EL (cell line): Measurements from ENCODE around the gene CCL27.

Experiments
- DNase-seq: peaks from one replicate; pipeline ENCODE4 v3.0.0-alpha.2; 2016

The CCL27 gene

DNA sequence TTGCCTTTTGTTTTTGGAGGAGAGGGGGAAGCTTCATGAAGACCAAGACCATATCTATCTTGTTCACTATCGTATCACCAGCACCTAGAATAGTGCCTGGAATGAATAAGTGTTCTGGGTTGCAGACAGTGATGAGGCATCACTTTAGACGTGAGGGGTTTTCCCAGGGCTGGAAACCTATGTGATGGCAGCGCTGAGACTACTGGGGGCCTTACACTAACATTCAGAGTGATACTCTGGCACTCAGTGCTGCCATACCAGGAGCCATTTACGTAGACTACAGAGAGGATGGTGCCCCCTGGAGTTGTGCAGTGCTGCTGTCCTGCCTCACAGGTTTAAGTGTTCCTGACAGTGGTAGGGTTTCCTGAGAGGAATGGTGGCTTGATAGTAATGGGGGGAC is 21.7 kb upstream of the CCL27 start:
- DNase-seq, result no peak

GRCh38 chr9:34675869-34676268 is 13.4 kb upstream of the CCL27 start:
- no peak for DNase-seq

DNA sequence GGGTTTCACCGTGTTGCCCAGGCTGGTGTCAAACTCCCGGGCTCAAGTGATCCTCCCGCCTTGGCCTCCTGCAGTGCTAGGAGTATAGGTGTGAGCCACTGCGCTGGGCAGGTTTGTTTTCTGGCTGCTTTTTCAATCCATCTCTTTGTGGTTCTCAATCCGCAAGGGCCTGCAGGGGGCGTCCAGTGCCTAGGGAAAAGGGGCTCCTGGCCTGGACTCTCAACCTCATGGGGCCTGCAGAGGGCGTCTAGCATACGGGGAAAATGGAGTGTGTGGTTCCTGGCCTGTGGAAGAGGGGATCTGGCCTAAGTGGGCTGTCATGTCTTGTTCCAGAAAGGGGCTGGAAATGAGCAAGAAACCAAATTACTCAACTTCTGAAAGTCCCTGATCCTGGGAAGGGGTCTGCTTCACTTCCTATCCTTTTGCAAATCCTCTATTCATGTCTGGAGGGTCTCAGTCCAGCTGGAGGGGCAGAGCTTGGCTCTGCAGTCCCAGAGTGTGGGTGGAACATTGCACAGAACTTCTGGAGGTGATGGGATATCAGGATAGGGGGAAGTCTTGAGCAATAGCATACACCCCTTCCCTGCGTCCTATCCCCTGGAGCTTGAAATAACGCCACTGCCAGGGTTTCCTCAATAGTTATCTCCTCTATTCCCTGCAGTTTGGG is 12.7 kb upstream of the CCL27 start:
- peak; percentile 69 for DNase-seq

DNA sequence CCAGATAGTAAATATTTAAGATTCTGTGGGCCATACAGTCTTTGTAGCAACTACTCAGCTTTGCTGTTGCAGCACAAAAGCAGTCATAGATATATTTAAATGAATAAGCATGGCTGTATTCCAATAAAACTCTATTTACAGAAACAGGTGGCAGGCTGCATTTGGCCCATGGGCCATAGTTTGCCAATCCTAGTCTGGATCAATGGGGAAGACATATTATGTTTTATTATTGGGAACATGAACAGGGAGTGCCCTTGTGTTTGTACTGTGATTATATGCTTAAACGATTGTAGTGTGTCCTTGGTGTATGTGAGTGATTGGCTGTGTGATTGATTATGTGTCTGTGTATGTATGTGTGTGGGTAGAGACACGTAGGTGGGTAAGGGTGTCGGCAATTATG is 12.0 kb upstream of the CCL27 start:
- no peak for DNase-seq

- no peak for DNase-seq
Measured at GRCh38 chr9:34671307-34671706, 8.8 kb upstream of the CCL27 start.

DNA sequence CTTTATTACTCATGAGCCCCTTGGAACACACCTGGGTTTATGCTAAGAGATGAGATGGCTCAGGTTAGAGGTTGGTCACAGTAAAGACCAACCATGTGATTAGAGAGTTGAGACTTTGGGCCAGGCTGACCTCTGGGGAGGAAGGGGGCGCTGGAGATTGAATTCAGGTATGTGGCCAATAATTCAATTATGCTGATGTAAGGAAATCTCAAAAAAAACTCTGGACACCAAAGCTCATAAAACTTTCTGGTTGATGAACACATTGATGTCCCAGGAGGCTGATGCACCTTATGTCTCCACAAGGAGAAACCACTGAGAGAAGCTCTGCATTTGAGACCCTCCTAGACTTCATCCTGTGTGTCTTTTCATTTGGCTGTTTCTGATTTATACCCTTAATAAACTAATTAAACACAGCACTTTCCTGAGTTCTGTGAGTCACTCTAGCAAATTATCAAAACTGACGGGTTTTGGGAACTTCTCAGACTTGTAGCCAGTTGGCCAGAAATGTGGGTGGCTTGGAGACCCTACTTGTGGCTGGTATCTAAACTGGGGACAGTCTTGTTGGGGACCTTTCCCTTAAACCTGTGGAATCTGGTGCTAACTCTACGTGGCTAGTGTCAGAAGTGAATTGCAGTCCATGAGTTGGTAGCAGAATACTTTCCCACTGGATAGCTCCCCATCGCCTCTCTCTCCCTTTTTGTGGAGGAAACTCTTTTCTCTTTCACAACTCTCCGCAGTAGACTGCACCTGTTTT is 7.5 kb upstream of the CCL27 start:
- DNase-seq, result no peak

DNA sequence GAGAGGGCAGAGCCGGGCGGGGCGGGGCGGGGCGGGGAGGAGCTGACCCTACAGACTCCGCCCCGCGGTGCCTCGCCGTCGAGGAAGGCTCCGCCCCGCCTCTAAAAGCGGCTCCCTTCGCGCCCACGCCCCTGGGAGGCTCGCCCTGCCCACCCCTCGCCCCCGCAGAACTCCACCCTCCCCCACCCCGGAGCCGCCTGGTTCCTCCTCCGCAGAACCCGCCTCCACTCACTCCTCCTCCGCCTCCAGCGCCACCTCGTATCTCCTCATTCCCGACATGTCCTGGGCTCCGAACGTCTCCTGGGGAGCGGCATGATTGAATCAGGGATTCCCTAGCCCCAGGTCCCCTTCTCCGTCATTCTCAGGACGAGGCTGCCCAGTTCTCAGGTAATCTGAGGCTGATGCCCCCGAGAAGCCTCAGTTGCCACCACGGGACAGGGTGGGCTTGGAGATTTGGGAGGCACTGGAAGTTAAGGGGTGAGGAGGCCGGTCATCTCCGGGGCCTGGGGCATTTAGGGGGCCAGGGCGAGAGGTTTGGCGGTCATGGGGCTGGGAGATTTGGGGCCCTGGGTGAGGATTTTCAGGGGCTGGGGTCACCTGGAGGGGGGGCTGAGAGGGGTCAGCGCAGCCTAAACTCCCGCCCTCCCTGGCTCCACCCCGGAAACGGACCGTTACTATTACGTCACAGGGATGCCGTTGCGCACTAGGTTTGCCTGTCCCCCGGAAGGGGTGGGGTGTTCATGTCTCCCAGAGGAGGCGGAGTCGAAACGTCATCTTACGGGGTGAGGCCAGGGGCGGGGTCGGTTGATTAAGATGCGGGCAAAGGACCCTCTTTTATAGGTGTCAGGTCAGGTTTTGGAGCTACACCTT is 3.2 kb upstream of the CCL27 start:
- DNase-seq, result peak; percentile 96

GRCh38 chr9:34665067-34665380 is 2.6 kb upstream of the CCL27 start:
- DNase-seq, result no peak

GRCh38 chr9:34664281-34665066 is 2.0 kb upstream of the CCL27 start:
- DNase-seq, result peak; percentile 83

DNA sequence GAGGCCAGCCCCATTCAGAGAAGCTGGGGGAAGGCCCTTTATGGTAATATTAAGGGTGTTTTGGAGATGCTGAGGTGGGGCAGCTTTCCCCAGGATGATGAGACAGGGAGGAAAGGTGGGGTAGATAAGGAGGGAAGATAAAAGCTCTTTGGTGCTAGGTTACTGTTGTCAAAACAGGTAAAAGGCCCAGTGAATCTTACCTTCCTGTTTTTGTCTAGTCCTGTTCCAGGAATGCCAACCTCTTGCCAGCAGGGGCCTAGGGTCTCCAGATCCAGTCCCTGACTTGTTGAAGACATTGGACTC is 797 bp upstream of the CCL27 start:
- no peak for DNase-seq

- no peak for DNase-seq
Measured at GRCh38 chr9:34659592-34660253, 2.7 kb downstream of the CCL27 start.

DNA sequence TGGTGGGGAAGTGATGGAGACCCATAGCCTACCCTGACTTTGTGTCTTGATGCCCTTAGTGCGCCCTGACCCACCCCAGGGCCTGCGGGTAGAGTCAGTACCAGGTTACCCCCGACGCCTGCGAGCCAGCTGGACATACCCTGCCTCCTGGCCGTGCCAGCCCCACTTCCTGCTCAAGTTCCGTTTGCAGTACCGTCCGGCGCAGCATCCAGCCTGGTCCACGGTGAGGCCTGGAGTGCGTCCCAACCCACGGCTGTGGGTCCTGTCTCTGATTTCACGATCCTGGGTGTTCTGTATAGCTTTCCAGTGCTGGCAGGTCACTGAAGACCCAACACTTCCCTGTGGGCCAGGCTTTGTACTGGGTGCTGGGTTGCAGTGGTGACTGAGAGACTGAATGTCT is 4.0 kb downstream of the CCL27 start:
- no peak for DNase-seq

DNA sequence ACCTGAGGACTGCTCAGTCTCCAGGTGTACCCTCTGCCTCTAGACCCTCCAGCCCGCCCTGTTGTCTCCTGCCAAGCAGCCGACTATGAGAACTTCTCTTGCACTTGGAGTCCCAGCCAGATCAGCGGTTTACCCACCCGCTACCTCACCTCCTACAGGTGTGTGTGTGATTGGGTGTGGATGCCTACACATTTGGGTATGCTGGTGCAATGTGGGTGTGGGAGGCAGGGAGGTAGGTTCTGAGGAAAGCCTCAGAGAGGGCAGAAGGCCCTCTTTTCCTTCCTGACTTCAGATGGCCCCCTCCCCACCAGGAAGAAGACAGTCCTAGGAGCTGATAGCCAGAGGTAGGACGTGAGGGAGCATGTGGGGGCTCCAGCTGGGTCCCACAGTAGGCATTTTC is 5.5 kb downstream of the CCL27 start:
- no peak for DNase-seq

GRCh38 chr9:34655394-34655793 is 7.1 kb downstream of the CCL27 start:
- DNase-seq, result no peak

- peak; percentile 41 for DNase-seq
Measured at GRCh38 chr9:34654323-34655051, 8.0 kb downstream of the CCL27 start.

GRCh38 chr9:34653151-34654072 is 9.0 kb downstream of the CCL27 start:
- DNase-seq, result no peak

DNA sequence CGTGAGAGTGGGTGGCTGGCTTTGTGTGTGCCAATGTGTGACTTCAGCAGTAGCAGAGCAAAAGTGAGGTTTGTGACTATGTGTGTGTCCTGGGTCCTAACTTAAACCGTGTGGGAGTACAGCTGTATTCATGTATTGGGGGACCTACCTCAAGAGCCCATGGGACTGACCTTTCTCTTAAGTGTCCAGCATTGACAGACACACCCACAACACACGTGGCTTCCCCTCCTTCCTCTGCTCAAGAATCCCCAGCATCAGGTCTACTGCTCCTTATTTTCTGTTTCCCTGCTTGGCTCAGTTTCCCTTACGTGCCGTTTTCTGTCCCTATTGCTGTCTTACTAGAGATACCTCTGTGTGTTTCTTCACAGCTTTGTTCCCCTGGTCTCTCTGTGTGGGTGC is 9.9 kb downstream of the CCL27 start:
- DNase-seq, result no peak

DNA sequence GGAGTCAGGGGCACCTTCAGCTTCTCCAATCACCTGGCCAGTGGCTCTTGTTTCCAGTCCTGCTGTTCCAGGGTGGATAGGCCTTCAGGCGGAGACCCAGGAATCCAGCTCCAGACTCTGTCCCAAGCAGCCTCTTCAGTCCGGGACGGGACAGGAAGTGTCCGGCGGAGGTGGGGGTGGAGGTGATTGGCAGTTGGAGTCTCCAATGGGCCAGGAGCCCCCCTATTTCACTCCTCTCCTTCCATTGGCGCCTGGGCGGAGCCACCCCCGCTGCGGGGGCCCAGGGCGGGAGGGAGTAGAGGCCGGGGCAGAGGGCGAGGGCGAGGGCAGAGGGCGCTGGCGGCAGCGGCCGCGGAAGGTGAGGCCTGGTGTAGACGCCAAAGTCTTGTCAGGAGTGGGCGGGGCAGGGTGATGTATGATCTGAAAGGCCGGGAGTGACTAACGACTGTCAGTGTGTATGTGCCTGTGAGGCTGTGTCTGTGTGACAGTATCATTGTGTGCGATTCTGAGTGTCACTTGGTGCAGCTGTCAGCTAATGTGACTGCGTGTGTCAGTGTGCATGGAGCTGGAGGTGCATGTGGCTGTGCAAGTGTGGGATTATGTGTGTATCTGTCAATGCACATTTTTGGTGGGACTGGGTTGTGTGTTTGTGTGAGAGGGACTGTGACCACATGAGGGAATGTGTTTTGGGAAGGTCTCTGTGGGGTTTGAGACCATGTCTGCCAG is 10.4 kb downstream of the CCL27 start, which contains the start of gene IL11RA:
TSS of gene IL11RA (plus strand) at position 310 of the 726 bp plus-strand sequence. CDS start 3,033 bp downstream, outside the sequence.
- peak; percentile 92 for DNase-seq

- DNase-seq, result peak; percentile 46
Measured at GRCh38 chr9:34651321-34651720, 11.1 kb downstream of the CCL27 start.

DNA sequence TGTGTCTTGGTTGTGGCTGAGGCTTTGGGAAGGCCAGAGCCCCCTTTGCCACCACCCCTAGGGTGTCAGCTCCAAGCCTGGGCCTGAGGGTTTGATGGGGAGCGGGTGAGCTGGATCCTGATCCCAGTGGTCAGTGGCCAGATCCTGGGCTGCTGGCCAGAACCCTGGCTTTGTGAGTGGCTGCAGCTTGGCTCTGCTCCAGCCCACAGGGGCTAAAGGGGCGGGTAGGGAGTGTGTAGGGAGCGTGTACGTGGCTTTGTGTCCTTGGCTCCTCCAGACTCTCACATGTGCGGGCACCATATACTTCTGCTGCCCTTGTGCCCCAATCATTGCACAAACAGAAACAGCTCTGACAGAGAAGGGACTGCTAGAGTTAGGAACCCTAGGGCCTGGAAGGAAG is 11.6 kb downstream of the CCL27 start:
- no peak for DNase-seq
